ENCODE data around the gene DPT.

Gene DPT

GRCh38 chr1:168654198-168654915 is 74.6 kb downstream of the DPT start:
- no peak for DNase-seq

GRCh38 chr1:168653567-168653966 is 75.4 kb downstream of the DPT start:
- DNase-seq: no peak

- no peak for DNase-seq
Measured at GRCh38 chr1:168645721-168646120, 83.3 kb downstream of the DPT start.

Data from NCI-H1436 (cell line).